ENCODE measurements around the gene FBXL3. TPM values are rescaled to one million over a fixed set of nuclear protein-coding genes. Genes with fewer than 3 reads are reported as not detected.

FBXL3 gene
- total and polyA plus RNA-seq, 2 of the 13 experiments (the other 11 are each of a cell fraction or from before 2014, with no cell fraction given), result 11.5 to 18.5 TPM

DNA sequence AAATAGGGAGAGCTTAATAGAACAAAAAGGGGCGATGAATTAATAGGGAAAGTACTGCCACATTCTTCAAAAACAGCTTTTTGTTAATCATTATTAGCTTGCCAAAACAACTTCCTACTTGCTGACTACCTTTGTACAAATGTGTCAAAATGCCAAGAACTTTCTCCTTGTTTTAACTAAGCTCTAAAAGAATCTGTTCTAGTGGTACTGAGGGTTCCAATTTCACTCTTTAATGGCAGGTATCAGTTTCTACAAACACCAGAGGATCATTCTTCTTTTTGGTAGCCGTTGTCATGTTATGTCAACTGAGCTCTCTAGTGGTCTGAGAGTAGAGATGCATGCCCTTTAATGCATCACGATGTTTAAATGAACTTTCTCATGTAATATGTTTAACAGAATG lies 29.4 kb upstream of the FBXL3 start:
- H3K4me2 ChIP-seq (ENCODE audit: low read depth, low read length), result no peak overlapping the region
- H3K9ac ChIP-seq (ENCODE audit: insufficient read depth, low read depth, low read length), result no peak overlapping the region
- H3K4me3 ChIP-seq (replicated peaks in 1 of 3; ENCODE audit: insufficient read depth in 1 of 3, low read depth in 2 of 3, low read length in 3 of 3), result no peak overlapping the region
- BruUV-seq (replicated peaks), result no TSS peak
- no peaks in the 10 kb centered on the region for H4K20me1 ChIP-seq (ENCODE audit: insufficient read depth, low read length)
- no peak overlapping the region for H3K27ac ChIP-seq (ENCODE audit: extremely low read length, insufficient read depth, low read length)
- H3K79me2 ChIP-seq (ENCODE audit: insufficient read depth, low read length), result no peaks in the 10 kb centered on the region
- FAIRE-seq (no peak), DNase-seq (ENCODE audit: low spot score) (no peak), ATAC-seq (no peak)
- no peaks in the 10 kb centered on the region for H3K27me3 ChIP-seq (ENCODE audit: control insufficient read depth in 1 of 2, insufficient read depth in 2 of 2, low read length in 2 of 2)
- ChIA-PET CTCF (ENCODE audit: low intra/inter-chr PET ratio, low total read pairs) (no interaction called here), POLR2A (interaction anchor here (2.2 kb wide), 1 partner anchor 30 kb away, joined by 5 read pairs; the partner anchor contains the start of gene FBXL3)
- intact Hi-C loops (cut with micrococcal nuclease; ENCODE audit: unreplicated experiment) (no loop called here), in situ Hi-C loops (cut with HindIII; ENCODE audit: extremely low pct_ligation_motif_present, low pct_unique_long_range_greater_than_20kb) (no loop called here)
- TF ChIP-seq STAG1 (CRISPR knock-in tag; IDR thresholded peaks at IDR 0.05), result no peak
- TF ChIP-seq, protein P1, sequence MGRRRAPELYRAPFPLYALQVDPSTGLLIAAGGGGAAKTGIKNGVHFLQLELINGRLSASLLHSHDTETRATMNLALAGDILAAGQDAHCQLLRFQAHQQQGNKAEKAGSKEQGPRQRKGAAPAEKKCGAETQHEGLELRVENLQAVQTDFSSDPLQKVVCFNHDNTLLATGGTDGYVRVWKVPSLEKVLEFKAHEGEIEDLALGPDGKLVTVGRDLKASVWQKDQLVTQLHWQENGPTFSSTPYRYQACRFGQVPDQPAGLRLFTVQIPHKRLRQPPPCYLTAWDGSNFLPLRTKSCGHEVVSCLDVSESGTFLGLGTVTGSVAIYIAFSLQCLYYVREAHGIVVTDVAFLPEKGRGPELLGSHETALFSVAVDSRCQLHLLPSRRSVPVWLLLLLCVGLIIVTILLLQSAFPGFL (CRISPR knock-in tag; IDR thresholded peaks at IDR 0.05), result no peak
- TF ChIP-seq ZNF616 (CRISPR knock-in tag; IDR thresholded peaks at IDR 0.05; ENCODE audit: low read depth), result no peak
- TF ChIP-seq PAX8 (CRISPR knock-in tag; IDR thresholded peaks at IDR 0.05; ENCODE audit: borderline replicate concordance), result no peak
- TF ChIP-seq FOXO1 (CRISPR knock-in tag; IDR thresholded peaks at IDR 0.05), result no peak
- no peak for TF ChIP-seq EP300 (IDR thresholded peaks at IDR 0.05; ENCODE audit: low read depth in 2 of 2, low read length in 2 of 2)
- TF ChIP-seq EP300 (CRISPR knock-in tag; IDR thresholded peaks at IDR 0.05; ENCODE audit: borderline replicate concordance), result no peak
- no peak for TF ChIP-seq DMTF1 (CRISPR knock-in tag; IDR thresholded peaks at IDR 0.05)
- no peak for TF ChIP-seq SRSF9 (IDR thresholded peaks at IDR 0.05; ENCODE audit: borderline replicate concordance, insufficient read depth, low read depth, low read length, poor library complexity, severe bottlenecking)
- no peak for TF ChIP-seq ZSCAN29 (CRISPR knock-in tag; conservative IDR thresholded peaks at IDR 0.05)
- TF ChIP-seq HBP1 (CRISPR knock-in tag; IDR thresholded peaks at IDR 0.05; ENCODE audit: low read depth), result no peak
- TF ChIP-seq CREB1 (IDR thresholded peaks at IDR 0.05), result no peak
- no peak for TF ChIP-seq CREB1 (CRISPR knock-in tag; IDR thresholded peaks at IDR 0.05)
- TF ChIP-seq ZNF350 (CRISPR knock-in tag; IDR thresholded peaks at IDR 0.05; ENCODE audit: borderline replicate concordance, low read depth), result no peak
- TF ChIP-seq, protein P2, sequence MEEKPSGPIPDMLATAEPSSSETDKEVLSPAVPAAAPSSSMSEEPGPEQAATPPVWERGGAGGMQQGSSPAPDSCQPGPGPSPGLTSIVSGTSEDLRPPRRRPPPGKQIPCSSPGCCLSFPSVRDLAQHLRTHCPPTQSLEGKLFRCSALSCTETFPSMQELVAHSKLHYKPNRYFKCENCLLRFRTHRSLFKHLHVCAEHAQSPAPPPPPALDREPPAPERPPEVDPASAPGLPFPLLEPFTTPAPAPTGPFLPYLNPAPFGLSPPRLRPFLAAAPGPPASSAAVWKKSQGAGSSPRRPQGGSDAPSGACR (CRISPR knock-in tag; IDR thresholded peaks at IDR 0.05), result no peak
- no peak for TF ChIP-seq ZNF788 (CRISPR knock-in tag; IDR thresholded peaks at IDR 0.05; ENCODE audit: borderline replicate concordance)
- TF ChIP-seq CEBPZ (IDR thresholded peaks at IDR 0.05; ENCODE audit: low read length), result no peak
- 91% methylated on average over 3 of the region's 3 CpGs for WGBS (ENCODE audit: low lambda C conversion rate)
- peaks cover 2 to 9% of the 10 kb centered on the region in 2 experiments; a peak in 3 of 5 replicates for H3K36me3 ChIP-seq (replicated peaks in 1 of 2; ENCODE audit: control insufficient read depth in 1 of 2, insufficient read depth in 2 of 2, low read length in 2 of 2)
- no peaks in the 10 kb centered on the region for H3K9me3 ChIP-seq (ENCODE audit: low read length)
- peaks cover 18% of the 10 kb centered on the region for H3K4me1 ChIP-seq (ENCODE audit: insufficient read depth, low read length)
- no peak overlapping the region for H2AFZ ChIP-seq (ENCODE audit: low read length)

Measured in HepG2 (cell line).